Mesenchymal stem cell (in vitro differentiated cells and primary cell): ENCODE results near the gene RYK.

ENCODE experiments used
- DNase-seq: peaks from one replicate; pipeline ENCODE4 v3.0.0-alpha.2; 2013
- H2AFZ ChIP-seq: one replicate; pipeline ENCODE4 v1.6.1; 2013; ENCODE audit warnings: low read depth, mild to moderate bottlenecking, control low read depth, inconsistent platforms, low read length, moderate library complexity
- H2AK5ac ChIP-seq: 2 replicates; pipeline ENCODE4 v1.6.1; 2013; ENCODE audit warnings: low read length, moderate library complexity, mild to moderate bottlenecking, inconsistent platforms; ENCODE audit not compliant: severe bottlenecking
- H2BK120ac ChIP-seq: one replicate; pipeline ENCODE4 v1.6.1; 2013; ENCODE audit warnings: low read depth, mild to moderate bottlenecking, inconsistent platforms, low read length, moderate library complexity
- H2BK12ac ChIP-seq, 2 experiments: one replicate each; pipeline ENCODE4 v1.6.1; 2013; ENCODE audit warnings: inconsistent platforms in 2 of 2, low read length in 2 of 2, mild to moderate bottlenecking in 2 of 2, moderate library complexity in 2 of 2, control low read depth in 1 of 2
- H2BK15ac ChIP-seq: one replicate; pipeline ENCODE4 v1.6.1; 2013; ENCODE audit warnings: mild to moderate bottlenecking, low read depth, inconsistent platforms; ENCODE audit not compliant: poor library complexity, severe bottlenecking
- H2BK5ac ChIP-seq: 2 replicates; pipeline ENCODE4 v1.6.1; 2013; ENCODE audit warnings: low read depth, mild to moderate bottlenecking, low read length, control low read depth, inconsistent platforms; ENCODE audit not compliant: poor library complexity, severe bottlenecking
- H3K14ac ChIP-seq, 2 experiments: one replicate each; pipeline ENCODE4 v1.6.1; 2013; ENCODE audit warnings: inconsistent platforms in 2 of 2, low read length in 2 of 2, control low read depth in 1 of 2, mild to moderate bottlenecking in 1 of 2, moderate library complexity in 1 of 2
- H3K18ac ChIP-seq, 2 experiments: one replicate each; pipeline ENCODE4 v1.6.1; 2013; ENCODE audit warnings: inconsistent platforms in 2 of 2, low read length in 2 of 2, control low read depth in 1 of 2, low read depth in 1 of 2, mild to moderate bottlenecking in 1 of 2
- H3K23ac ChIP-seq, 2 experiments: one replicate each; pipeline ENCODE4 v1.6.1; 2013; ENCODE audit warnings: inconsistent platforms in 2 of 2, low read length in 2 of 2, mild to moderate bottlenecking in 2 of 2, moderate library complexity in 2 of 2, control low read depth in 1 of 2
- H3K27ac ChIP-seq: 2 replicates; pipeline ENCODE4 v1.5.1; 2013; ENCODE audit warnings: mild to moderate bottlenecking, moderate library complexity, low read length, control low read depth, inconsistent platforms; ENCODE audit not compliant: poor library complexity, severe bottlenecking
- H3K27me3 ChIP-seq, 2 experiments: 2 replicates each; pipeline versions ENCODE4 v1.6.1 to v1.7.0; 2013; ENCODE audit warnings: low read length in 2 of 2, mild to moderate bottlenecking in 2 of 2, moderate library complexity in 2 of 2, control low read depth in 1 of 2, inconsistent platforms in 1 of 2; ENCODE audit not compliant: control insufficient read depth in 1 of 2, insufficient read depth in 1 of 2
- H3K36me3 ChIP-seq, 2 experiments: 2 replicates each; pipeline versions ENCODE4 v1.6.1 to v1.7.0; 2013; ENCODE audit warnings: low read length in 2 of 2, control low read depth in 1 of 2, inconsistent platforms in 1 of 2, low read depth in 1 of 2, mild to moderate bottlenecking in 1 of 2; ENCODE audit not compliant: insufficient read depth in 2 of 2, control insufficient read depth in 1 of 2
- H3K4ac ChIP-seq, 2 experiments: one replicate each; pipeline ENCODE4 v1.6.1; 2013; ENCODE audit warnings: inconsistent platforms in 2 of 2, low read length in 2 of 2, mild to moderate bottlenecking in 2 of 2, moderate library complexity in 2 of 2, control low read depth in 1 of 2, low read depth in 1 of 2
- H3K4me1 ChIP-seq: 2 replicates; pipeline ENCODE4 v1.6.1; 2013; ENCODE audit warnings: low read depth, low read length, control low read depth; ENCODE audit not compliant: control insufficient read depth, insufficient read depth
- H3K4me2 ChIP-seq: 2 replicates; pipeline ENCODE4 v1.6.1; 2013; ENCODE audit warnings: low read length, mild to moderate bottlenecking, inconsistent platforms; ENCODE audit not compliant: poor library complexity, severe bottlenecking
- H3K4me3 ChIP-seq, 2 experiments: 2 replicates each; pipeline versions ENCODE4 v1.5.1 to v1.7.0; 2013; ENCODE audit warnings: low read length in 2 of 2, mild to moderate bottlenecking in 2 of 2, control low read depth in 1 of 2, low read depth in 1 of 2; ENCODE audit not compliant: insufficient read depth in 1 of 2
- H3K79me1 ChIP-seq: replicated peaks from 2 replicates; pipeline ENCODE4 v1.6.1; 2013; ENCODE audit warnings: mild to moderate bottlenecking, control low read depth, low read length, inconsistent platforms; ENCODE audit not compliant: poor library complexity, severe bottlenecking
- H3K9ac ChIP-seq: 2 replicates; pipeline ENCODE4 v1.7.0; 2013; ENCODE audit warnings: mild to moderate bottlenecking, low read length, moderate library complexity
- H3K9me3 ChIP-seq: 2 replicates; pipeline ENCODE4 v1.7.0; 2013; ENCODE audit warnings: mild to moderate bottlenecking, low read length; ENCODE audit not compliant: control insufficient read depth
- H4K8ac ChIP-seq: one replicate; pipeline ENCODE4 v1.6.1; 2013; ENCODE audit warnings: inconsistent platforms, mild to moderate bottlenecking, low read length, moderate library complexity
- H4K91ac ChIP-seq: one replicate; pipeline ENCODE4 v1.6.1; 2013; ENCODE audit warnings: mild to moderate bottlenecking, low read length, inconsistent platforms
- WGBS: methylation state at CpG from one replicate; pipeline ENCODE4 v1.1.7; 2013; ENCODE audit warnings: mixed read lengths; 5-methylcytosine and 5-hydroxymethylcytosine counted together

Gene RYK

DNA sequence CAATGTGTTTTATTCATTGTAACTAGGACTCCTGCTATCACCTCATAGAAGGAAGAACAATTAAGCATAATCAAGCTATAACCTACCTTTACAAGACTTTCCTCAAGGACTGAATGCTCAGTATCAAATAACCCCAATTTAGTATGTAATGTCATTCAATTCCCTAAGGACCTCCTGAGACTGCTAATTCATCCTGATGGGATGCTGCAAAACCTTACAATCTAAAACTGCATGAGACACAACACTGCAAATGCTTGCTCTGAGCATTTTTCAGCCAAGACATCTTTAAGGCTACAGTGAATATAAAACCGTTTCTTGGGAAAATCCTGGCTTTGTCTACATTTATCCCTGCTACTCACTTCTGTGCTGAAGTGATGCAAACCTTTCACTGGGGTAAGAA, 69.9 kb downstream of the RYK start:
- Histone ChIP-seq H3K4ac (no peak overlapping the region), H3K36me3 (peaks cover 4 to 60% of the 10 kb centered on the region in 2 experiments), H2BK5ac (no peak overlapping the region), H3K18ac (no peak overlapping the region), H3K27ac (no peak overlapping the region), H3K14ac (no peak overlapping the region), H2BK15ac (no peak overlapping the region), H2BK12ac (no peak overlapping the region), H3K79me1 (peaks cover 15% of the 10 kb centered on the region), H4K91ac (no peak overlapping the region), H2AFZ (no peak overlapping the region), H3K4me3 (no peak overlapping the region), H3K4me2 (no peak overlapping the region), H2AK5ac (no peak overlapping the region), H2BK120ac (no peak overlapping the region), H3K4me1 (no peaks in the 10 kb centered on the region), H3K9ac (no peak overlapping the region), H3K27me3 (no peaks in the 10 kb centered on the region), H4K8ac (no peak overlapping the region), H3K23ac (no peak overlapping the region), H3K9me3 (no peaks in the 10 kb centered on the region)
- WGBS = no CpG with 5 or more reads among the region's 1 CpG
- DNase-seq = no peak

- Histone ChIP-seq H2BK15ac (no peak overlapping the region), H2BK5ac (no peak overlapping the region), H3K4ac (no peak overlapping the region), H3K79me1 (peaks cover 17% of the 10 kb centered on the region), H3K14ac (no peak overlapping the region), H3K9me3 (no peaks in the 10 kb centered on the region), H3K4me2 (no peak overlapping the region), H3K4me1 (no peaks in the 10 kb centered on the region), H3K4me3 (no peak overlapping the region), H2BK120ac (no peak overlapping the region), H4K8ac (no peak overlapping the region), H3K18ac (no peak overlapping the region), H3K23ac (no peak overlapping the region), H2AK5ac (no peak overlapping the region), H2BK12ac (no peak overlapping the region), H4K91ac (no peak overlapping the region), H3K9ac (no peak overlapping the region), H3K36me3 (peaks cover 12 to 67% of the 10 kb centered on the region in 2 experiments), H3K27ac (no peak overlapping the region), H2AFZ (no peak overlapping the region), H3K27me3 (no peaks in the 10 kb centered on the region)
- peak; percentile 28 for DNase-seq
- WGBS = 100% methylated on average over 2 of the region's 2 CpGs
These were observed 71.2 kb downstream of the RYK start for GRCh38 chr3:134179508-134179907.

- no peak overlapping the region for H3K4ac ChIP-seq
- no peak overlapping the region for H3K14ac ChIP-seq
- no peak overlapping the region for H3K4me3 ChIP-seq
- H3K4me1 ChIP-seq = peaks cover 1% of the 10 kb centered on the region
- H3K4me2 ChIP-seq = no peak overlapping the region
- H2BK5ac ChIP-seq = no peak overlapping the region
- DNase-seq = no peak
- H2BK15ac ChIP-seq = no peak overlapping the region
- H3K27ac ChIP-seq = no peak overlapping the region
- H3K9ac ChIP-seq = no peak overlapping the region
- no peak overlapping the region for H2BK120ac ChIP-seq
- no peak overlapping the region for H2AFZ ChIP-seq
- H3K23ac ChIP-seq = no peak overlapping the region
- peaks cover 18% of the 10 kb centered on the region for H3K79me1 ChIP-seq
- no peak overlapping the region for H4K91ac ChIP-seq
- no peaks in the 10 kb centered on the region for H3K27me3 ChIP-seq
- 97% methylated on average over 2 of the region's 6 CpGs for WGBS
- H3K9me3 ChIP-seq = no peaks in the 10 kb centered on the region
- no peak overlapping the region for H2AK5ac ChIP-seq
- no peak overlapping the region for H2BK12ac ChIP-seq
- H4K8ac ChIP-seq = no peak overlapping the region
- peaks cover 4 to 60% of the 10 kb centered on the region in 2 experiments for H3K36me3 ChIP-seq
- no peak overlapping the region for H3K18ac ChIP-seq
These were observed 87.6 kb downstream of the RYK start for GRCh38 chr3:134163096-134163495.

- 49% methylated on average over 6 of the region's 9 CpGs for WGBS
- Histone ChIP-seq H3K27me3 (no peaks in the 10 kb centered on the region), H3K36me3 (peaks cover 7 to 70% of the 10 kb centered on the region in 2 experiments), H2BK12ac (no peak overlapping the region), H3K4me2 (no peak overlapping the region), H3K4me3 (no peak overlapping the region), H4K8ac (no peak overlapping the region), H3K14ac (peak overlapping the region in 1 of 2 experiments; percentile 57), H2AFZ (no peak overlapping the region), H3K79me1 (peaks cover 18% of the 10 kb centered on the region), H2BK120ac (no peak overlapping the region), H2BK15ac (no peak overlapping the region), H3K9me3 (no peaks in the 10 kb centered on the region), H2BK5ac (no peak overlapping the region), H3K4ac (no peak overlapping the region), H3K4me1 (peaks cover 1% of the 10 kb centered on the region), H2AK5ac (no peak overlapping the region), H3K18ac (no peak overlapping the region), H3K23ac (no peak overlapping the region), H4K91ac (no peak overlapping the region), H3K9ac (no peak overlapping the region), H3K27ac (no peak overlapping the region)
- DNase-seq = peak; percentile 36
These were observed 88.6 kb downstream of the RYK start for GRCh38 chr3:134161898-134162615.
